Fibroblast of villous mesenchyme (primary cell): ENCODE results near the gene EVL. TPM values are rescaled to one million over a fixed set of nuclear protein-coding genes. Genes with fewer than 3 reads are reported as not detected.

Experiments
- DNase-seq: peaks from one replicate; pipeline ENCODE4 v3.0.0-alpha.2; 2010; ENCODE audit warnings: low read depth
- H3K4me3 ChIP-seq: 2 replicates; pipeline ENCODE4 v1.5.1; 2011; ENCODE audit warnings: low read depth, mild to moderate bottlenecking, low read length
- total RNA-seq: library from RNA; depleted of rRNA; stranded (reverse); fragments of >200 nt; gene quantifications from 2 replicates; pipeline ENCODE4 v1.2.3, GENCODE V29; 2012
- TF ChIP-seq, protein P1 (sequence below): IDR thresholded peaks from 2 replicates; pipeline ENCODE4 v1.5.1; 2012; ENCODE audit warnings: low read depth, mild to moderate bottlenecking, low read length; ENCODE audit not compliant: insufficient read depth

The EVL gene, protein sequence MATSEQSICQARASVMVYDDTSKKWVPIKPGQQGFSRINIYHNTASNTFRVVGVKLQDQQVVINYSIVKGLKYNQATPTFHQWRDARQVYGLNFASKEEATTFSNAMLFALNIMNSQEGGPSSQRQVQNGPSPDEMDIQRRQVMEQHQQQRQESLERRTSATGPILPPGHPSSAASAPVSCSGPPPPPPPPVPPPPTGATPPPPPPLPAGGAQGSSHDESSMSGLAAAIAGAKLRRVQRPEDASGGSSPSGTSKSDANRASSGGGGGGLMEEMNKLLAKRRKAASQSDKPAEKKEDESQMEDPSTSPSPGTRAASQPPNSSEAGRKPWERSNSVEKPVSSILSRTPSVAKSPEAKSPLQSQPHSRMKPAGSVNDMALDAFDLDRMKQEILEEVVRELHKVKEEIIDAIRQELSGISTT
- total RNA-seq = 5.2 and 9.7 TPM in 2 replicates

DNA sequence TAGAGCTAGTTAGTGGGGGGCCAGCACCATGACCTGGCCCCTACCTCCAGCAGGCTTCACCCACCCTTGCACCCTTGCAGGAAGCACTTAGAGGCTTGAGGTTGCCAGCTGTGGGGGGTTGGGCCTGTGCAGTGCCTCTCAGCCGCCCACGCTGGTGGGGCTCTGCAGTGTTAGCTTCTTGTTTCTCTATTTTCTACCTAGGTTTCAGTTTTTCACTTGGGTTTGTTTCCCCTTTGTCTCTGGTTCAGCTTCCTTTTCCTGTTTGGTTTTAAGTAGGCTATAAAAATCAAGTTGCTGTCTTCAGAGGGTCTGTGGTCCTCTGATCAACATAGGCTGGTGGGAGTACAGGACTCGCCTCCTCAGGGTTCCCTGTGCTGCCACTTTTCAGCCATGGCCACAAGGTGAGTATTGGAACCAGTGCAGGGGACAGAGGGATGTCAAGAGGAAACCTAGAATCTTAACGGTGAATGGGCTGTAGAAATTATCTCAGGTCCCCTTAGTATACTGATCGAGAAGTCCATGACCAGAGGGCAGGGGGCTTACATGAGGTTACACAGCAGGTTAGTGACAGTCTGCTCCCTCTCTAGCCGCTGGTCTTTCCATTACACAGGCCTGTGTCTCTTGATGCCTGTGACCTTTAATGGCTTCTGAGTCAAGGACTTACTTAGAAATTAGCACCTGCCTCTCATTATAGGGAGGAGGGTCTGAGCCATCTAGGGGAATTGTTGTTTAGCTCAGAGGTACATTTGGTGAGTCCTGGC is at the start of gene EVL:
EVL (plus strand) TSS at position 312 of the 761 bp plus-strand sequence; CDS start at position 391, 79 bp downstream.
- no peak within 1 kb of the TSS for H3K4me3 ChIP-seq
- DNase-seq = no peak
- TF ChIP-seq, protein P1, sequence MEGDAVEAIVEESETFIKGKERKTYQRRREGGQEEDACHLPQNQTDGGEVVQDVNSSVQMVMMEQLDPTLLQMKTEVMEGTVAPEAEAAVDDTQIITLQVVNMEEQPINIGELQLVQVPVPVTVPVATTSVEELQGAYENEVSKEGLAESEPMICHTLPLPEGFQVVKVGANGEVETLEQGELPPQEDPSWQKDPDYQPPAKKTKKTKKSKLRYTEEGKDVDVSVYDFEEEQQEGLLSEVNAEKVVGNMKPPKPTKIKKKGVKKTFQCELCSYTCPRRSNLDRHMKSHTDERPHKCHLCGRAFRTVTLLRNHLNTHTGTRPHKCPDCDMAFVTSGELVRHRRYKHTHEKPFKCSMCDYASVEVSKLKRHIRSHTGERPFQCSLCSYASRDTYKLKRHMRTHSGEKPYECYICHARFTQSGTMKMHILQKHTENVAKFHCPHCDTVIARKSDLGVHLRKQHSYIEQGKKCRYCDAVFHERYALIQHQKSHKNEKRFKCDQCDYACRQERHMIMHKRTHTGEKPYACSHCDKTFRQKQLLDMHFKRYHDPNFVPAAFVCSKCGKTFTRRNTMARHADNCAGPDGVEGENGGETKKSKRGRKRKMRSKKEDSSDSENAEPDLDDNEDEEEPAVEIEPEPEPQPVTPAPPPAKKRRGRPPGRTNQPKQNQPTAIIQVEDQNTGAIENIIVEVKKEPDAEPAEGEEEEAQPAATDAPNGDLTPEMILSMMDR = no peak

DNA sequence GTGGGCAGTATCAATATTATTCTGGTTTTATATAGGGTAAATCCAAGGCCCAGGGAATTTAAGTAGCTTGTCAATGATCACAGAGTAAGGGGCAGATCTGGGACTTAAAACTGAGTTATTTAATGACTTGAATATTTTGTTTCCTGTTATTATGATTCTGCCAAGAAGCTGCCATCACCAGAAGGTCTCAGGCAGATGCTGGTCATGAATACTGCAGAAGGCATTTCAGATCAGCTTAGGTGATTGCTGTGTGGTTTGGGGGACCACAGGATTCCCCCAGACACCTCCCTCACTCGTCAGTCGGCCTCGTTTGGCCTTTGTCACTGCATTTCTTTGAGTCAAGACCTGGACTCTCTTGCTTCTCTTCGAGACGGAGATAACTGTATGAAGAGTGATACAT is 47.7 kb upstream of the EVL start:
- H3K4me3 ChIP-seq = no peak overlapping the region
- TF ChIP-seq, protein P1 = no peak
- no peak for DNase-seq

DNA sequence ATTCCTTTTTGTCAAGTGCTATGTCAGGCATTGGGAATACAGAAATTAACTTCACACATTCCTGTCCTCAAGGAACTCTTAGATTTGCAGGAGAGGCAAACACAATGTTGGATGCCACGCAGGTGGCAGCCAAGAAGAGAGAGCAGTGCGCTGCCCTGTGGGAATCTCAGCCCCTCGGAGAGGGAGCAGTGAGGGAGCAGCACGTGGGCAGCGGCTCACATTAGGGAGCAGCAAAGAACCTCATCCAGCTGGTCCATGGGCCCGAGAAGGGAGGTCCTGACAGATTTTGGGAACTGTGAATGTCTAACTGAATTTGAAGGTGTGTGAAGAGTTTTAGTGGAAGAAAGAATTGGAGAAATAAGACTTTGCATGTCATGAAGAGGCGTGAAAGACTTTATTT is 47.2 kb upstream of the EVL start:
- TF ChIP-seq, protein P1 = no peak
- no peak overlapping the region for H3K4me3 ChIP-seq
- DNase-seq = no peak

DNA sequence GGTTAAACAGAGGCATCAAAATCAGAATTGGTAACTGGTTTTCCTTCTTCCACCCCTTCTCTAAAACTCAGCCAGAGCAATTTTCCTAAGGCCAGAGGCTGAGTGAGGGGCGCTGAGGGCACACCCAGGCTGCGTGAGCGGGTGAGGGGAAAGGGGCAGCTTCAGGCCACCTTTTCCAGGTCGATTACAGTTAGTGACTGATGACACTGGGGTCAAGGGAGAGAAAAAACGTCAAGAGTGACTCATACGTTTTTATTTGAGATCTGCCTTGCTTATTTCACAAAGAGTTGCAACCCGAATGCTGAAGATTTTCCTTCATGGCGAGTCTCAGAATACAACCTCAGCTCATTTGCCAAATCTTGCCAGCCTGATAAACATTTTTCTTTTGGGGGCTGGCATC is 46.7 kb upstream of the EVL start:
- no peak overlapping the region for H3K4me3 ChIP-seq
- TF ChIP-seq, protein P1 = no peak
- DNase-seq = peak; percentile 65

DNA sequence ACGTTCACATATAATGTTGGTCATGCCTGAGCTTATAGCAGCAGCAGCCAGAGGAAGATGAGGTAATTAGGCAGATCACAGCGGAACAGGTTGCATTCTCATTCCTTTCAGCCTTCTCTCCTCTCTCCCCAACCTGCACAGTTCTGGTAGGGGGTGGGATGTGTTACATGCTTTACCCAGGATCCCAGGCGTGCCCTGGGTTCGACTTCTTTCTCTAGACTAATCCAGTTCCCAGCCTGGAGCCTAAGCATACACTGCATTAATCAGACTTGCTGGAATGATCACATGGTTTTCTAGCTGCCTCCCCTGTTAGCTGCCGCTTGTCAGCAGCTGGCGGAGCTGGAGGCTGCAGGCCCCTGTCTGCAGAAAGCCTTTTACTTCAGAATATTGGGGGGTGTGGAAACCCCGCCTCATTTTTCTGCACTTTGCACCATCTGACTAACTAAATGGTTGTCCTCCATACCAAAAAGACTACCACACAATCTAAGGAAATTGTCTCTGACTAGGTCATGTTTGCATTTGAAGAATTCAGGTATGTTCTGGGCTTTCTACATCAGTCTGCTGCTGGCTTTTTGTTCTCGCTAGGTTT is 46.0 kb upstream of the EVL start:
- H3K4me3 ChIP-seq = no peak overlapping the region
- peak; percentile 55 for DNase-seq

DNA sequence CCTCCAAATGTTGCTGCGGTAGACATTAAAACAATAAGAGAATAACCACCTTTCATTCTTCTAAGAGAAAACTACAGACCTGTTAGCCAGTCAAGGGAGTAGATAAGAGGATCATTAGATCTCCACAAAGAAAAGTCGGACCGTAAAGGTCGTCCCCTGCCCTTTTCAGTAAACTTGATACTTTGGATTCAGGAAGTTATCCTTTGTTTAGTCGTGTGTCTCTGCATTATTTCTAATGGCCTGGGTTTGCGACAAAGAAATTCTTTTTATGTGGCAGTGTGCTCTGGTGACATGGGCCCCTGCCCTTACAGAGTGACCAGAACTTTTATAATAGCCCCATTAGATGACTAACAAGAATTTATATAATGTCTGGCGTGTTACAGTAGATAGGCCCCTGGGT is 44.6 kb upstream of the EVL start:
- no peak for DNase-seq
- no peak overlapping the region for H3K4me3 ChIP-seq
- TF ChIP-seq, protein P1 = no peak

More for the DNA sequence above, 46.0 kb upstream of the EVL start:
- TF ChIP-seq, protein P1 = no peak
